Endothelial cell of umbilical vein (primary cell): Measurements from ENCODE around the gene HAUS6. TPM values are rescaled to one million over a fixed set of nuclear protein-coding genes. Genes with fewer than 3 reads are reported as not detected.

Source experiments
- BruUV-seq: library from RNA; stranded (reverse); fragments of 400-500 nt; replicated peaks from 2 replicates; lab custom pipeline; 2021; lab: Mats Ljungman, UMichigan
- CTCF ChIA-PET: fragments of 300-600, 350-600 bp; sonication (Branson Sonifier 250); formaldehyde crosslinking; loops from one replicate; lab custom pipeline; 2021; ENCODE audit warnings: antibody characterized with exemption, inconsistent platforms; lab: Charles Lee
- POLR2A ChIA-PET: fragments of 300-600, 350-600 bp; sonication (Branson Sonifier 250); formaldehyde crosslinking; loops from one replicate; lab custom pipeline; 2021; ENCODE audit warnings: antibody characterized with exemption, inconsistent platforms; lab: Charles Lee
- DNase-seq: peaks from one replicate; pipeline ENCODE4 v3.0.0-alpha.2; 2011; ENCODE audit warnings: low read depth, low spot score
- FAIRE-seq: peaks from 2 replicates; lab custom pipeline; 2011; peaks lifted over from hg19 to GRCh38; lab: Jason Lieb, UNC
- H2AFZ ChIP-seq: 2 replicates; pipeline ENCODE4 v1.6.0; 2012; ENCODE audit warnings: low read depth, low read length, control low read depth, inconsistent platforms
- H3K27ac ChIP-seq: 2 replicates; pipeline ENCODE4 v1.5.1; 2011; ENCODE audit warnings: low read depth, mild to moderate bottlenecking, control low read depth, low read length, moderate library complexity; ENCODE audit not compliant: insufficient read depth
- H3K27me3 ChIP-seq, 2 experiments: 2 replicates each; pipeline versions ENCODE4 v1.6.0 to v1.6.1; 2011; ENCODE audit warnings: low read length in 2 of 2, mixed read lengths in 1 of 2; ENCODE audit not compliant: control insufficient read depth in 2 of 2, insufficient read depth in 2 of 2
- H3K36me3 ChIP-seq, 2 experiments: 2 replicates in 1 of 2; 3 replicates in 1 of 2; pipeline ENCODE4 v1.5.1; 2011; ENCODE audit warnings: low read length in 2 of 2, mild to moderate bottlenecking in 1 of 2, moderate library complexity in 1 of 2; ENCODE audit not compliant: control insufficient read depth in 2 of 2, insufficient read depth in 2 of 2; ENCODE audit errors: extremely low read depth in 1 of 2
- H3K4me1 ChIP-seq: 3 replicates; pipeline ENCODE4 v1.5.1; 2011; ENCODE audit warnings: mild to moderate bottlenecking, low read length; ENCODE audit not compliant: control insufficient read depth, insufficient read depth; ENCODE audit errors: extremely low read depth
- H3K4me2 ChIP-seq: 2 replicates; pipeline ENCODE4 v1.6.1; 2011; ENCODE audit warnings: low read length, control low read depth, mixed read lengths; ENCODE audit not compliant: insufficient read depth
- H3K4me3 ChIP-seq, 3 experiments: fragments of 200-600 bp in 1 of 3; sonication (generic), shearing (Covaris generic) in 1 of 3; replicated peaks in 1 of 3; 2 replicates each; pipeline ENCODE4 v1.5.1; 2011 to 2016; ENCODE audit warnings: control low read depth in 3 of 3, low read length in 3 of 3, mild to moderate bottlenecking in 2 of 3, inconsistent platforms in 1 of 3, low read depth in 1 of 3, moderate library complexity in 1 of 3; ENCODE audit not compliant: insufficient read depth in 1 of 3
- H3K79me2 ChIP-seq: 2 replicates; pipeline ENCODE4 v1.6.0; 2012; ENCODE audit warnings: low read length, inconsistent platforms; ENCODE audit not compliant: control insufficient read depth, insufficient read depth
- H3K9ac ChIP-seq: replicated peaks from 2 replicates; pipeline ENCODE3; 2011; ENCODE audit warnings: low read length, control low read depth; ENCODE audit not compliant: insufficient read depth; ENCODE audit errors: extremely low read depth
- H3K9me1 ChIP-seq: replicated peaks from 3 replicates; pipeline ENCODE4 v1.6.0; 2011; ENCODE audit warnings: mild to moderate bottlenecking, low read length; ENCODE audit not compliant: control insufficient read depth, insufficient read depth; ENCODE audit errors: extremely low read depth
- H3K9me3 ChIP-seq: replicated peaks from 2 replicates; pipeline ENCODE4 v1.5.1; 2012; ENCODE audit warnings: low read length, inconsistent platforms; ENCODE audit not compliant: control insufficient read depth, insufficient read depth
- H4K20me1 ChIP-seq: replicated peaks from 2 replicates; pipeline ENCODE3; 2011; ENCODE audit warnings: mild to moderate bottlenecking, low read length; ENCODE audit not compliant: control insufficient read depth, insufficient read depth; ENCODE audit errors: extremely low read depth
- CTCF ChIP-seq, 2 donors: IDR thresholded peaks; 1 replicate in 1 of 2; 2 replicates in 1 of 2; pipeline ENCODE4 v1.5.1; 2011; ENCODE audit warnings: low read length in 2 of 2, mild to moderate bottlenecking in 2 of 2, moderate library complexity in 2 of 2, control low read depth in 1 of 2, inconsistent platforms in 1 of 2, low read depth in 1 of 2; ENCODE audit not compliant: insufficient read depth in 1 of 2; ENCODE audit errors: extremely low read depth in 1 of 2
- EZH2 ChIP-seq: IDR thresholded peaks from 2 replicates; pipeline ENCODE4 v1.6.1; 2012; ENCODE audit warnings: borderline replicate concordance, low read depth, mild to moderate bottlenecking, moderate library complexity, low read length, inconsistent platforms; ENCODE audit not compliant: severe bottlenecking
- FOS ChIP-seq: IDR thresholded peaks from 2 replicates; pipeline ENCODE4 v1.6.1; 2011; ENCODE audit warnings: mild to moderate bottlenecking, low read length, moderate library complexity, borderline replicate concordance; ENCODE audit not compliant: insufficient read depth
- GATA2 ChIP-seq: IDR thresholded peaks from 2 replicates; pipeline ENCODE4 v1.7.0; 2011; ENCODE audit warnings: low read depth, mild to moderate bottlenecking, moderate library complexity, mixed read lengths, low read length; ENCODE audit not compliant: insufficient read length, insufficient read depth
- JUN ChIP-seq: IDR thresholded peaks from 2 replicates; pipeline ENCODE4 v1.6.1; 2011; ENCODE audit warnings: borderline replicate concordance, low read depth; ENCODE audit not compliant: insufficient read length, insufficient read depth
- POLR2A ChIP-seq: IDR thresholded peaks from 2 replicates; pipeline ENCODE4 v1.6.1; 2012; ENCODE audit warnings: low read depth, mild to moderate bottlenecking, control low read depth, low read length
- POLR2AphosphoS5 ChIP-seq: IDR thresholded peaks from 2 replicates; pipeline ENCODE4 v1.6.1; 2012; ENCODE audit warnings: low read depth, mild to moderate bottlenecking, control low read depth, low read length, moderate library complexity; ENCODE audit not compliant: insufficient read depth
- dilution Hi-C: fragments of 300-500 bp; cut with MboI; formaldehyde crosslinking; loops from one replicate; pipeline ENCODE4 v1.15.0; 2019; ENCODE audit warnings: low sequenced_read_pairs; ENCODE audit not compliant: extremely low pct_ligation_motif_present
- intact Hi-C: fragments of 100-400 bp; cut with micrococcal nuclease; formaldehyde crosslinking; loops from one replicate; pipeline ENCODE4 v1.10.0; 2022
- polyA plus RNA-seq, 4 experiments: library from polyadenylated mRNA; depleted of rRNA in 3 of 4; stranded (reverse) in 3 of 4; unstranded in 1 of 4; fragments of >200 nt; gene quantifications; 2 replicates each; pipeline versions ENCODE4 v1.2.1 to v1.2.3, GENCODE V29; 2011 to 2012; ENCODE audit warnings: missing spikeins in 1 of 4
- total RNA-seq: library from RNA; stranded (reverse); gene quantifications from 2 replicates; pipeline ENCODE4 v1.2.3, GENCODE V29; 2021

The HAUS6 gene
- total and polyA plus RNA-seq, 2 donors (not counting 3 experiments of a cell fraction or from before 2014, with no cell fraction given), result 4.5 to 19.6 TPM

- dilution Hi-C loops, result no loop called here
- H3K4me3 ChIP-seq, result no peak overlapping the region
- POLR2A ChIA-PET, result no interaction called here
- H3K27ac ChIP-seq, result no peak overlapping the region
- TF ChIP-seq POLR2A (no peak), GATA2 (no peak), POLR2AphosphoS5 (no peak), FOS (no peak), JUN (no peak), EZH2 (no peak), CTCF (IDR thresholded peaks at IDR 0.05; ENCODE audit: extremely low read depth in 1 of 2, insufficient read depth in 1 of 2, low read depth in 1 of 2, low read length in 2 of 2) (no peak)
- no peaks in the 10 kb centered on the region for H3K9me1 ChIP-seq
- no peaks in the 10 kb centered on the region for H3K27me3 ChIP-seq
- no peak for DNase-seq
- CTCF ChIA-PET, result interaction anchor here (0.9 to 6.9 kb wide), 7 partner anchors 16 to 1214 kb away, joined by 3 to 136 read pairs (median 5); no protein-coding TSS in a partner anchor
- no peak overlapping the region for H3K9ac ChIP-seq
- H3K4me1 ChIP-seq, result no peaks in the 10 kb centered on the region
- no peaks in the 10 kb centered on the region for H3K36me3 ChIP-seq
- intact Hi-C loops, result loop anchor here (5.0 kb wide), 1 partner anchor 1499 kb away; no protein-coding TSS in a partner anchor
- H2AFZ ChIP-seq, result no peak overlapping the region
- H4K20me1 ChIP-seq, result no peaks in the 10 kb centered on the region
- H3K4me2 ChIP-seq, result no peak overlapping the region
- no peak for FAIRE-seq
- H3K9me3 ChIP-seq, result no peaks in the 10 kb centered on the region
- H3K79me2 ChIP-seq, result no peaks in the 10 kb centered on the region
- no TSS peak for BruUV-seq
Measured at GRCh38 chr9:19026375-19026774, 76.3 kb downstream of the HAUS6 start.
